OCI-LY3 (cell line): ENCODE results near the gene NCOA6.

Source experiments
- CTCF ChIP-seq: fragments of 200-600, 300-600 bp; sonication (generic); IDR thresholded peaks from 2 replicates; pipeline ENCODE4 v1.5.1; 2014; ENCODE audit warnings: antibody characterized with exemption, low read length, low read depth
- EZH2phosphoT487 ChIP-seq: fragments of 200-600 bp; shearing (Covaris generic); IDR thresholded peaks from 2 replicates; pipeline ENCODE4 v1.6.1; 2018; ENCODE audit warnings: antibody characterized with exemption, mixed run types, low read depth

GRCh38 chr20:34808583-34808982, 16.9 kb downstream of the NCOA6 start:
- TF ChIP-seq CTCF: no peak
- no peak for TF ChIP-seq EZH2phosphoT487
